GM20000 (cell line): ENCODE measurements around the gene ERI2.
"Not testable (repeated sequence)": the region's sequence is repeated elsewhere in the genome, so short reads cannot be mapped to it uniquely, and the experiment has no call there.

ENCODE experiments used
- DNase-seq: peaks from one replicate; pipeline ENCODE4 v3.0.0; 2012; ENCODE audit warnings: low spot score
- CTCF ChIP-seq: IDR thresholded peaks from 2 replicates; pipeline ENCODE4 v1.5.1; 2012; ENCODE audit warnings: mild to moderate bottlenecking, control low read depth; ENCODE audit errors: extremely low read depth, missing control alignments

The ERI2 gene

GRCh38 chr16:20766294-20766693, 40.0 kb downstream of the ERI2 start:
- no peak for DNase-seq
- no peak for TF ChIP-seq CTCF

- DNase-seq: no peak
- TF ChIP-seq CTCF: no peak
Measured at GRCh38 chr16:20765732-20766131, 40.5 kb downstream of the ERI2 start.

- not testable (repeated sequence) for DNase-seq
Measured at GRCh38 chr16:20764448-20764847, 41.8 kb downstream of the ERI2 start.

- peak; percentile 84 for DNase-seq
Measured at GRCh38 chr16:20763461-20764232, 42.6 kb downstream of the ERI2 start, which contains the start of gene ACSM3. Gene ACSM3, plus strand, starts transcription at chr16:20764014. Its CDS starts 6,021 bp downstream, at chr16:20770035.

GRCh38 chr16:20762404-20763123, 43.7 kb downstream of the ERI2 start:
- no peak for DNase-seq
- no peak for TF ChIP-seq CTCF

More at GRCh38 chr16:20763461-20764232, 42.6 kb downstream of the ERI2 start, which contains the start of gene ACSM3:
- no peak for TF ChIP-seq CTCF

GRCh38 chr16:20761175-20761574, 45.1 kb downstream of the ERI2 start:
- TF ChIP-seq CTCF: no peak
- no peak for DNase-seq

GRCh38 chr16:20760346-20760745, 45.9 kb downstream of the ERI2 start:
- TF ChIP-seq CTCF: no peak
- DNase-seq: no peak

- not testable (repeated sequence) for DNase-seq
Measured at GRCh38 chr16:20755799-20756198, 50.5 kb downstream of the ERI2 start.
